ENCODE measurements around the gene UGT8. TPM values are rescaled to one million over a fixed set of nuclear protein-coding genes. Genes with fewer than 3 reads are reported as not detected.
A peak's percentile ranks its signal among the peaks of the same experiment; 100 is the strongest.
"Not testable (repeated sequence)": the region's sequence is repeated elsewhere in the genome, so short reads cannot be mapped to it uniquely, and the experiment has no call there.

Gene UGT8
- total RNA-seq, 1 donor from 2014 or later: 12.3 TPM

- Histone ChIP-seq H3K27me3 (ENCODE audit: control insufficient read depth, insufficient read depth, low read length) (no peaks in the 10 kb centered on the region), H3K4me3 (ENCODE audit: low read depth, low read length) (no peak overlapping the region), H3K36me3 (ENCODE audit: control insufficient read depth, insufficient read depth, low read length) (no peaks in the 10 kb centered on the region)
- TF ChIP-seq, protein P1, sequence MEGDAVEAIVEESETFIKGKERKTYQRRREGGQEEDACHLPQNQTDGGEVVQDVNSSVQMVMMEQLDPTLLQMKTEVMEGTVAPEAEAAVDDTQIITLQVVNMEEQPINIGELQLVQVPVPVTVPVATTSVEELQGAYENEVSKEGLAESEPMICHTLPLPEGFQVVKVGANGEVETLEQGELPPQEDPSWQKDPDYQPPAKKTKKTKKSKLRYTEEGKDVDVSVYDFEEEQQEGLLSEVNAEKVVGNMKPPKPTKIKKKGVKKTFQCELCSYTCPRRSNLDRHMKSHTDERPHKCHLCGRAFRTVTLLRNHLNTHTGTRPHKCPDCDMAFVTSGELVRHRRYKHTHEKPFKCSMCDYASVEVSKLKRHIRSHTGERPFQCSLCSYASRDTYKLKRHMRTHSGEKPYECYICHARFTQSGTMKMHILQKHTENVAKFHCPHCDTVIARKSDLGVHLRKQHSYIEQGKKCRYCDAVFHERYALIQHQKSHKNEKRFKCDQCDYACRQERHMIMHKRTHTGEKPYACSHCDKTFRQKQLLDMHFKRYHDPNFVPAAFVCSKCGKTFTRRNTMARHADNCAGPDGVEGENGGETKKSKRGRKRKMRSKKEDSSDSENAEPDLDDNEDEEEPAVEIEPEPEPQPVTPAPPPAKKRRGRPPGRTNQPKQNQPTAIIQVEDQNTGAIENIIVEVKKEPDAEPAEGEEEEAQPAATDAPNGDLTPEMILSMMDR (IDR thresholded peaks at IDR 0.05; ENCODE audit: insufficient read depth, low read length, poor library complexity, severe bottlenecking): no peak
- DNase-seq (ENCODE audit: low read depth): peak; percentile 81
Measured at GRCh38 chr4:114563536-114564315, 34.9 kb upstream of the UGT8 start.

DNA sequence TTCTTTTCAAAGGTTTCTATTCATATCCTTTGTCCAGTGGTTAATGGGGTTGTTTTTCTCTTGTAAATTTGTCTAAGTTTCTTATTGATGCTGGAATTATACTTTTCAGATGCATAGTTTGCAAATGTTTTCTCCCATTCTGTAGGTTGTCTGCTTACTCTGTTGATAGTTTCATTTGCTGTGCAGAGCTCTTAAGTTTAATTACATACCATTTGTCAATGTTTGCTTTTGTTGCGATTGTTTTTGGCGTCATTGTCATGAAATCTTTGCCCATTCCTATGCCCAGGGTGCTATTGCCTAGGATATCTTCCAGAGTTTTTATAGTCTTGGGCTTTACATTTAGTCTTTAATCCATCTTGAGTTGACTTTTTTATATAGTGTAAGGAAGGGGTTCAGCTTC is 21.2 kb upstream of the UGT8 start:
- Histone ChIP-seq H3K27me3 (ENCODE audit: control insufficient read depth, insufficient read depth, low read length) (no peaks in the 10 kb centered on the region), H3K4me3 (ENCODE audit: low read depth, low read length) (no peak overlapping the region), H3K36me3 (ENCODE audit: control insufficient read depth, insufficient read depth, low read length) (no peaks in the 10 kb centered on the region)
- TF ChIP-seq, protein P1 (IDR thresholded peaks at IDR 0.05; ENCODE audit: insufficient read depth, low read length, poor library complexity, severe bottlenecking): no peak
- no peak for DNase-seq (ENCODE audit: low read depth)

DNA sequence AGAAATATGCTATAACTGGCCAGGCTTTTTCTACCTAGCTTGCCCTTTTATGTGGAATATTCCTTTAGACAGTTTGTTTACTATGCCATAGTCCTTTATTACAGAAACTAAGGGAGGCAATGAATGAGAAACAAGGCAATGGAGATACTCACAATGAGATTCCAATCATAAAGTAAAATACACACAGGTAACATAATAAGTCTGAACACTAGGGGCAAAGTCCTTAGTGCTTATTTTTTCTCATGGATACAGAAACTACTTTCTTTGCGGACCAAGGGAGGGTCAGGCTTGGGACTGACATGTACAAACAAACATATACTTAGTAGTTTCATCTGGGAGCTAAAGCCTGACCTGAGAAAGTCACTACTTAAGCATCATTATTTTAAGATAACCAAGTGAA is 16.0 kb upstream of the UGT8 start:
- Histone ChIP-seq H3K36me3 (ENCODE audit: control insufficient read depth, insufficient read depth, low read length) (no peaks in the 10 kb centered on the region), H3K4me3 (ENCODE audit: low read depth, low read length) (no peak overlapping the region), H3K27me3 (ENCODE audit: control insufficient read depth, insufficient read depth, low read length) (no peaks in the 10 kb centered on the region)
- TF ChIP-seq, protein P1 (IDR thresholded peaks at IDR 0.05; ENCODE audit: insufficient read depth, low read length, poor library complexity, severe bottlenecking): no peak
- no peak for DNase-seq (ENCODE audit: low read depth)

- H3K27me3 ChIP-seq (ENCODE audit: control insufficient read depth, insufficient read depth, low read length): no peaks in the 10 kb centered on the region
- no peak for DNase-seq (ENCODE audit: low read depth)
- TF ChIP-seq, protein P1 (IDR thresholded peaks at IDR 0.05; ENCODE audit: insufficient read depth, low read length, poor library complexity, severe bottlenecking): no peak
- H3K4me3 ChIP-seq (ENCODE audit: low read depth, low read length): no peak overlapping the region
- no peaks in the 10 kb centered on the region for H3K36me3 ChIP-seq (ENCODE audit: control insufficient read depth, insufficient read depth, low read length)
Measured at GRCh38 chr4:114588305-114588704, 10.3 kb upstream of the UGT8 start.

GRCh38 chr4:114590360-114590759 is 8.2 kb upstream of the UGT8 start:
- DNase-seq (ENCODE audit: low read depth); H3K27me3 ChIP-seq (ENCODE audit: control insufficient read depth, insufficient read depth, low read length); H3K36me3 ChIP-seq (ENCODE audit: control insufficient read depth, insufficient read depth, low read length); H3K4me3 ChIP-seq (ENCODE audit: low read depth, low read length): not testable (repeated sequence)

- no peak for DNase-seq (ENCODE audit: low read depth)
- Histone ChIP-seq H3K27me3 (ENCODE audit: control insufficient read depth, insufficient read depth, low read length) (no peaks in the 10 kb centered on the region), H3K36me3 (ENCODE audit: control insufficient read depth, insufficient read depth, low read length) (no peaks in the 10 kb centered on the region), H3K4me3 (ENCODE audit: low read depth, low read length) (no peak overlapping the region)
- TF ChIP-seq, protein P1 (IDR thresholded peaks at IDR 0.05; ENCODE audit: insufficient read depth, low read length, poor library complexity, severe bottlenecking): no peak
Measured at GRCh38 chr4:114593526-114593925, 5.1 kb upstream of the UGT8 start.

Measured in kidney epithelial cell (primary cell).